NCI-H1417 treated with DMSO at 0.1 percent for 48 hours (cell line): Measurements from ENCODE around the gene MBD5.
"Not testable (repeated sequence)": the region's sequence is repeated elsewhere in the genome, so short reads cannot be mapped to it uniquely, and the experiment has no call there.

Source experiments
- DNase-seq: peaks from one replicate; lab custom pipeline; 2025; lab: John Stamatoyannopoulos, UW

The MBD5 gene

DNA sequence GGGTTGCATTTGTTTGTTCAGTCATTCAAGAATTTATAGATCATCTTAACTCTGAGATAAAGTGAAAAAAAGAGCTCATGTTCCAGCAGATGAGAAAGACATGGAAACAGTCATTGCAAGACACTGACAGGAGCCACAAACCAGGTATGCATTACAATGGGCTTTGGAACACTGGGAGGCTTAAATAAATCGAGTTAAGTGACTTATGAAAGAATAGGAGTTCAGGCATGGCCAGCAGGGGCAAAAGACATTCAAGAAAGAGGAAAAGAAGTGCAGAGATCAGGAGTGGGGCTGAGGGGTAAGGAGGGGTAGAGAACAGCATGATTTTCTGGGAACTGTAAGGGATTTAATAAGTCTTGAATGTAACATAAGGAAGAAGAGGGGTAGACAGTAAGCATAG, 502.4 kb downstream of the MBD5 start:
- no peak for DNase-seq

DNA sequence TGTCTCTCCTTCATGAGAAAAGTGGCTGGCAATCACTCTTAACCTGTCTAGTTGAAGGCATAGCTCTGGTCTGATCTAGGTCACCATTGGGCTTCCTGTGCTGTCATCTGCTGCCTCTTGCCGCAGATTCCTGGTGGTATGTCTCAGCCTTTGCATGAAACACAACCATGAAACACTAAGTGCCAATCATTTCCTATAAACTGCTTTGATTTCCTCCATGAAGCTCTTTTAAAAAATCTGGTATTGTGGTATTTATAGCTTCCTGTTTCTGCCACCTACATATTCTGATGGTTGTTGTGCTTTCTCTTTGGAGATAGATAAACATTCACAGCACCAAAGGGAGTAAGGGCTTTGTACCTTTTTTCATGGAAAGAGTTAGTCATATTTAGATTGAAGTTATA, 503.6 kb downstream of the MBD5 start:
- no peak for DNase-seq

DNA sequence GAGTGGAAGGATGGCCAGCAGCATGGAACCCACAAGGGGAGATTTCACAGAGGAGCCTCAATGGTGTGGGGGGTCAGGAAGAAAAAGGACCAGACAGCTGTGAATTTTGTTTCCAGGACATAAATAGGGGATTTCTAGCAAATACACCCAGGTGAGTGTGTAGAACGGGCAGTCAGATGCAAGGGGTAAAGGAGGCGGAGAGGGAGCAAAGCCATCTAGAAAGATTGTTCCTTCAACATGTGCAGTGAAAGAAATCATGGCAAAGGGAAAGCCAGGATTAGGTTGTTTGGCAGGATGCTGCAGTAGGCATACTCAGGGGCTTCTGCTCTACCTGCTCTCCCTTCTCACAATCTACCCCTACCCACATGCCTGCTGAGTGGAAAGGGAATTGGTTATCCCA, 504.2 kb downstream of the MBD5 start:
- DNase-seq: no peak

DNA sequence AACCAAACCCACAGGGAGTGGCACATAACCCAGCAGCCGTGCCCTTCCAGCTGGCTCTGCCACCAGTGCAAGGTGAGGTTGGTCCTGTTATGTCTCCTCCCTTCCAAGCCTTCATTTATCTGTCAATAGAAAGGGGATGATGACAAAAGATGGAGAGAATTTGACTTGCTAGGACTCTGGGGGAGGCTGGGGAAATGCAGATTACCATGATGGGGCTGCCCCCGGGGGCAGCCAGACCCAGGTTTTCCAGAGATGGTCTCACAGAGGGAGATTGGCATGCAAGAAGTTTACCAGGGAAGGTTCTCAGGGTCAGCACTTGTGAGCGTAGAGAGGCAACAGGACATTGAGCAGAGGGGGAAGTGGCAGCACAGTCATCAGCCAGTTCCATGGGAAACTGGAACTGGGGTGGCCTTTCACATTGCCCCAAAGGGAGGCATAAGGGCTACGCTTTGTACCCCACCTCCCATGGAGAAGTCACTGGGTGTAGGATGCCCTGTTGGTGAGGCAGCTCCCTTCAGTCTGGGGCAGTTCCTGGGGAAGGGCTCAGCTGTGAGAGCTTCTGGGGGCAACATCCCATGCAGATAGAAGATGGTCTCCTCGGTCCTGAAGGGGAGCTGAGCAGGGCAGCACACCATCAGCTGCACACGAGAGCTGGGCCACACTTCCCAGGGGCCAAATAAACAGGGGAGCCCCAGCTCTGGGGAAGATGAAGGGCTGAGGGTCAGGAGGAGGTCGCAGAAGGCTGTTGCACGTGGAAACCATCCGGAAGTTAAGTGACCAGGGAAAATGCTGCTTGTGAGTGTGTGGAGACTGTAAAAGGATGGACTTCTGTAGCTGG, 505.8 kb downstream of the MBD5 start:
- no peak for DNase-seq

DNA sequence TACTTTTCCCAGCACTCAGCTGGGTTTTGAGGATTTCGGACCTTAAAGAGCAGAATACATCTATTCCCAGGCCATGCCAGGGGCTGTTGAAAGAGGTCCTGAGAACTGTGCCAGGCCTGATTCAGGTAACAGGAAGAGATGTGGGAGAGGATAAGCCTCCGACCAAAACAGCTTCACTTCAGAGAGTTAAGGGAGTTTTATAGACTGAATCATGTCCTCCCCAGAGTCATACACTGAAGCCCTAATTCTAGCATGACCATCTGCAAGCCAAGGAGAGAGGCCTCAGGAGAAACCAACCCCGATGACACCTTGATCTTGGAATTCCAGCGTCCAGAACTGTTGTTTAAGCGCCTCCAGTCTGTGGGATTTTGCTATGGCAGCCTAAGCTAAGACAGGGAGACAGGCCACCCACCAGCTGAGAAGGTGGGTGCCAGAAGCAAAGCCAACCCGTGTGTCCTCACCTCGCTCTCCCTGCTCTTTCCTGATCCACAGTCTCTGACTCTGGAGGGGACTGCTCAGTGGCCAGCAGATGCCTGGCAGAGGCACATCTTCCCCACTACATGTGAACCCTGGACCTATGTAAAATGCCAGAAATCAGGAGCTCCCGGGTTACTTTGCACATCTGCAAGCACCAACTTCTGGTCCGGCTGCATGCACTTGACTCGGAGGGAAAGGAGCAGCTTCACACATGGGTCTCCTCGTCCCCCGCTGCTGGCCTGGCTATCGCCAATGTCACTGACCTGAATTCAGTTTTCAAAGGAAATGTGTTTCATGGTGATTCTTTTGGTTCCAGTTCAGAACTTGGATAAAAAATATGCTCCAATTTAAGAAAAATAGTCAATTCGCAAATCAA, 506.8 kb downstream of the MBD5 start:
- DNase-seq: no peak

DNA sequence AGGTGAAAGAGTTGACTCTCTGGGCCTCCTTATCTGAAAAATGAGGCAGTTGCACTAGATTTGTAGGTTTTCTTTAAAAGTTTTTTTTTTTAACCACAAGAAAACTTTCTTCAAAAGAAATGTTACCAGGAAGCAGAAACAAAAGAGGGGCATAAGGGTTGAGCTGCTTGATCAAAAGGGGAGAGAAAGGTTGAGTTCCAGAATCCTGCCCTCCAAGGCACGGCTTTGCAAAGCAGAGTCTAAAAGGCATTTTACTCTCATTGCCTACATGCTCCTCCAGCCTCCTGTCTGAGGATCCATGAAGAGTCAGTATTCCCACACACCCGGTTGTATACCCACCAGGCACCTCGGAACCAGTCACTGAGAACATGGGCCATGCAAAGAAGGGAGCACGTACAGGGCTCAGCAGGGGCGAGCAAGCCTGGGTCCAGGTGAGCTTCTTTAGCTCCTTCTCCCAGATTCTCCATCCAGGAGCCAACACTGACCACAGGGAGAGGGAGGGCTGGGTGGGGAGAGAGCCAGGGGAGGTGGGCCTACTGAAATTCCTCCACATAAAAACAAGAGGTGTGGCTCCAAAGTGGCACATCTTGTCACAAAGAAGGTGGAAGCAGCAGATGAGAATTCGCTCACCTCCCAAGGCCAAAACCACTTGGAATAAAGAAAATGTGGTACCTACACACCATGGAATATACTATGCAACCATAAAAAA, 507.6 kb downstream of the MBD5 start:
- DNase-seq: no peak

DNA sequence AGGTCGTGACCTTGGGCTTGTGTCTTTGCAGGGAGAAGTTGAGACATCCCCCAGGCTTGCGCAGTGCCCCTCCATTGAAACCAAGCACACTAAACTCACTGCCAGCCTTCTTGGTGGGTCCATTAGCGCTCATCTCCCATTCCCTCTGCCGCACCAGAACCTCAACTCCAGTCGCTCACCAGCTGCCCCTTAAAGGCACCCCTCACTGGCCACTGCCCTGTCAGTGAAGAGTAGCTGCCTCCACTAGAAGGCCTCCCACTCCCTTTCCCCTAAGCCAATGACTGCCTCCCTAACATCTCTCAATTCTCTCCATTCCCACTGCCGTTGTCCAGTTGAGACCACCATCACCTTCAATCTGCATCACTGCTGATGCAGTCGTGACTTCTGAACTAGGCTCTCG, 508.9 kb downstream of the MBD5 start:
- no peak for DNase-seq

DNA sequence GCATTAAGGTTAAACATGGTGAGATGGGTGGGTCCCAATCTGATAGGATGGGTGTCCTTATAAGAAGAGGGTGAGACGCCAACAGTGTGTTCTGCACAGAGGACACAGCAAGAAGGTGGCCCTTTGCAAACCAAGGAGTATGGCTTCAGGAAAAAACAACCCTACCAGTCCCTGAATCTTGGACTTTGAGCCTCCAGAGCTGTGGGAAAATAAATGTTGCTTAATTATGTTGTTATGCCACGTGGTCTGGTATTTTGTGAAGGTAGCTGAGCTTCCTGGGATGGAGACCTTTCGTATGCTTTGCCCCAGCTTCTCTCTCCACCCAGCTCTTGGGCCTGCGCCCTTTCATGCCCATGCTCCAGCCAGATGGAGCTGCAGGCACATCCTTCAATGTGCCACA, 509.5 kb downstream of the MBD5 start:
- no peak for DNase-seq

DNA sequence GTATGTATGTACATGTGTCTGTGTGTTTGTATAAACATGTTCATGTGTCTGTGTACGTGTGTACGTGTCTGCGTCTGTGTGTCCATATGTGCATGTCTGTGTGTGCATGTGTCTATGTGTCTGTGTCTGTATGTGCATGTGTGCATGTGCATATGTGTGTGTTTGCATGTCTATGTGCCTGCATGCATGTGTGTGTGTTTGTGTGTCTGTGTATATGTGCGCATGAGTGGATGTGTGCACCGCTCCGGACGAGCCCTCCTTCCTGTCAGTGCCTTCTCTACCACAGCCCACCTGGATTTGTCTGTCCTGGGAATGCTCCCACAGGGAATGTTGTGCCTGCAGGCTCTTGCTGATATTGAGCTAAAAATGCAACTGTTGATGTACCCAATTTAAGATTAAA, 510.3 kb downstream of the MBD5 start:
- no peak for DNase-seq

DNA sequence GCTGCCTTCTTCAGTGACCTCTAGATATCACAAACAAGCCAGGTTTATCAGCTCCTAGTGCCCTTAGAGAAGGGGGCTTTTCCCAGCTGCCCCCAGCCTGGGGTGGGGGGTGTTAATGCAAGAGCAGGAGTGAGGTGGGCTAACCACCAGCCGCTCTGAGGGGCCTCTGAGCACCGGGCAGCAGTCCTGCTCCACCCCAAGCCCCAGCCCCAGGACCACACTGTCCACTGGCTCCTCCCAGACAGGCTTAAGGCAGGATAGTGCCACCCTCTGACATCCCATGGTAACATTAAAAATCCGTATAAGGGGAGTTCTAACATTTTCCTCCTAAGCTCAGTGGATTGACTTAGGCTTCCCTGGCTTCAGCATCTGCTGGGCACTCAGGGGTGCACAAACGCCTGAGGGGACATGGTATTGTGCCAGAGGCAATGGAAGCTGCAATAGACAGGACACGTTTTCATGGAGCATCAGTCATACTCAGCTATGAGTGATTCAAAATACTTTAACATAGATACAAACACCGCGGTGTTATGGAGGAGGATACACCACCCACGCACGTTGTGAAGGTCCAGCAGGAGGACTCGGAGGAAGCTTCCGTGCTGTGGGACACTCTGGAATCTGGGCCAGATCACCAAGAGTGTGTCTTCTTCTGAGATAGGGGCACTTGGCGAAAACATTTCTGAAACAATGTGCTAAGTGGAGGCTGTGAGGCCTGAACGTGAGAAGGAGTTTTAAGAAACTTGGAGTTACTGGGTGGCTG, 511.0 kb downstream of the MBD5 start:
- no peak for DNase-seq

DNA sequence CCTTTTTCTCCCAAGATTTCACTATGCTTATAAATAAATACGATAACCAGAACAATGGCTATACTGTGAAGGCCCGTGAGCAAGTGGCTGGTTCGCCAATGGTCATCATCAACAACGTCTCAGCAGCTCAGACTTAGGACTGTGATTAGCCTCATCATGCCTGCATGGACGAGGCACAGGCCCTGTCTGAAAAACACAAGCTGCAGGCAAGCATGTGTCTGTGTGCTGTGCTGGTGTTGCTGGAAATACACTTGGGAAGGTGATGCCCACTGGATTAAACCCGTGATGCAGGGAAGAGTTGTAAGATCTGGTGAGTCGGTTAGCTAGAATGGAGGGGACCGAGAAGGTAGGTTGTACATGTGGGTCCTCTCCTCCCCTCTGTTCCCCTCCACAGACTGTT, 512.1 kb downstream of the MBD5 start:
- no peak for DNase-seq

DNA sequence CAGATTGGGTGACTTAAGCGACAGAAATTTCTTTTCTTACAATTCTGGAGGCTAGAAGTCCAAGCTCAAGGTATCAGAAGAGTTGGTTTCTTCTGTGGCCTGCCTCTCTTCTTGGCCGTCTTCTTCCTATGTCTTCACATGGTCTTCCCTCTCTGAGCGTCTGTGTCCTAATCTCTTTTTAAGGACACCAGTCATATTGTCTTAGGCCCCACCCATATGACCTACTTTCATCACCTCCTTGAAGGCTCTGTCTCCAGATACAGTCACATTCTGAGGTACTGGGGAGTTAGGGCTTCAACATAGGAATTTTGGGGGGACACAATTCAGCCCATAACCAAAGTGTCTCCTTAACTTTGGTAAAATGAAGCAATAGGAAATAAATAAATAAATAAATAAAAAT, 512.8 kb downstream of the MBD5 start:
- no peak for DNase-seq

DNA sequence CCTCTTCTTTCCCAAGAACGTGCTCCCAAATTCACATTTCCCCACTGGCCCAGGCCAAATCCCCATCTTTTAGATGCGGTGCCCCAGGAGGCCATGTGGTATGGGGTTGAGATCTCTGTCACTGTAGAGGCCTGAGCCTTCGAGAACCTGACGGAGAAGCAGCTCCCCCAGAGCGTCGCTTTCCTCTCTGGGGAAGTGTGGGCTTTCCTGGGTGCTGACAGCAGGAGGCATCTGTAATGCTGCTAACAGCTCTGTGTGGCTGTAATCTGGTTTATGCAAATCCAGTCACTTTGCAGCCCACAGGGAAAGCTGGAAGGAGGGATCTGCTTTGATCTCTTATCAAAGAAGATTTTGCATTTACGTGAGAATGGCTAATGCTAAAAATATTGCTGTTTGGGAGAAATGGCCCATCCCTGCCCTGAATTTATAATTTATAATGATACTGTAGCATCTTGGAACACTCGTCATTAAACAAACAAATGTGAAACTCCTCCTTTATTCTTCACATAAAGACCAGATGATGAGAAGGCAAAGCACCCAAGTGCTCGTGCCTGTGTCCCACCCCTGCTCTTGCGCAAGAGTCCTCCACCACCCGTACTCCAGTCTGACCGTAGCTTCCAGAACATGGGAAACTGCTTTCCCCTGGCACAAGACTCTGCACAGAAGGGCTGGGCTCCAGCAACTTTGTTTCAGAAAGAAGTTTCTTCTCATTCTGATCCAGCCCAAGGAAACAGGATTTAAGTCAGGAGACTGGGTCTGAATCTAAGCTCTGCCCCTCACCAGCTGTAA, 513.7 kb downstream of the MBD5 start:
- no peak for DNase-seq

DNA sequence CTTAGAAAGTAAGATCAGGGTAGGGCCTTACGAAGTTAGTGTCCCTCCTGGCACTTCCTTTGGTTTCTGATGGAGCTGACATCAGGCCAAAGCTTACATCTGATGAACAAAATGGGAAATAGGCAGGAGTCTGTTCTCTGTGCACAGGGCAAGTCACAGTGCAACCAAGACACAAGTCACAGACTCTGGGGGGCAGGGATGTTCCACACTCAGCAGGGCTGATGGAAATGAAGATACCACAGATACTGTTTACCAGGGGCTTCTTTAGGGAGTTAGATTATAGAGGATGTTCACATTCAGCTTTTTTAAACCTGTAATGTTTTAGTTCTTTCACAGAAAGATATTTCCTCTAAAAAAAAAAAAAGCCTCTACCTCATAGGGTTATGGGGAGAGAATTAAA, 517.5 kb downstream of the MBD5 start:
- DNase-seq: no peak

DNA sequence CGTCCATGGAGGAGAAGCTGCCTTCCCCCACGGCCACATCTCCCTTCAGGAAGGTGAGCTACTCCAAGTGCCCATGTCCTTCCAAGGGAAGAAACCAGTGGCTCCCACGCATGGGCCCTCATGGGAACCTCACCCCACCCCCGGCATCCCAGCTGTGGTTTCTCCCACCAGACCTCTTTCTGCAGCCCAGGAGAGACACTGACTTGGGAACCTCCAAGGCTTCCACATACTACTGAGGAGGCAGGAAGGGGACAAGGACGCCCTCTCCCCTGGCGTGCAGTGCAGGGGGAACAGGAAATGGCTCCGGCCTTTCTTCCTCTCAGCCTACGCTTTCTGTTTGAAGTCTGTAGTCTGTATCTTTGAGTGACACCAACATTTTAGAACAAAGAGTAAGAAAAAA, 519.1 kb downstream of the MBD5 start:
- no peak for DNase-seq

DNA sequence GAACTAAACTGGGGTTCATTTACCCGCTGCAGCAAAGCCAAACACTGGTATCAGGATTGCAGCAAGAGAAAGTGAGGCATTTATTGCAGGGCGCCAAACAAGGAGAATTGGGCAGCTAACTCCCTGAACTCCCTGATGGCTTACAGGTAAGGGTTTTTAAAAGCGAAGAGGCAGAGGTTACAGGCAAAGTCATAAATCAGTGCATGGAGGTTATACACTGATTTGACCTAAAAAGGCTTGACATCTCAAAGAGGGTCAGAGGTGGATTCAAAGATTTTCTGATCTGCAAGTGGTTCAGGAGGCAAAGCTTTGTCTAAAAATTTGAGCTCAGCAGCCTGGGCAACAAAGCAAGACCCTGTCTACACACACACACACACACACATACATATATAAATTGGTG, 520.9 kb downstream of the MBD5 start:
- DNase-seq: no peak

DNA sequence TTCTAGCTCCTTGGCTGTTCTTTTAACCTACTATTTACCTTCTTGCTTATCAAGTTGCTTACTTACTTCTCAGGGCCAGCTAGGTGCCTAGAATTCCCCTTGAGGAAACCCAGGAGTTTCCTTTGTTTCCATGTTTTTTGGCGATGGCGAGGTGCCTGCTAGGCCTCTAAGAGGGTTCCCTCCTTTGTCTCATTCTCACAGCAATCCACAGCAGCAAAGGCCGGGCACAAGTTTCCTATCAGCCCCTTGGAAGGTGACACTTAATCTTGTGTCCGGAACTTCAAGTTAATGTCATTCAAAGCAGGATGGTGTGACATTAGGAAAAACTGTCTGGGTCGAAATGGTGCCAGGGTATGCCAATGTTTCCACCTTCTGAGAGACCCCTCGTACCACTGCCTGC, 521.7 kb downstream of the MBD5 start:
- no peak for DNase-seq

DNA sequence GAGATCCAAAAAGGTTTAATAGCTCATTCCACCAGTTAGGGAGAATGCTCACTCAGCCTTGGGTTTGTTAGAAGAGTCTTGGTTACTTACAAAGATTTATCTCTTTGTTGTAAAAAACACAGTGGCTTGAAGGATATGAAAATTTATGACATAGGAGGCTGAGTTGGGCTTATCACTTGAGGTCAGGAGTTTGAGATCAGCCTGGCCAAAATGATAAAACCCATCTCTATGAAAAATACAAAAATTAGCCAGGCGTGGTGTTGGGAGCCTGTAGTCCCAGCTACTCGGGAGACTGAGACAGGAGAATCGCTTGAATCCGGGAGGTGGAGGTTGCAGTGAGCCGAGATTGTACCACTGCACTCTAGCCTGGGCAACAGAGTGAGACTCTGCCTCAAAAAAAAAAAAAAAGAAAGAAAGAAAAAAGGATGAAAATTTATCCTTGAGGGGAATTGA, 522.2 kb downstream of the MBD5 start:
- DNase-seq: not testable (repeated sequence)

DNA sequence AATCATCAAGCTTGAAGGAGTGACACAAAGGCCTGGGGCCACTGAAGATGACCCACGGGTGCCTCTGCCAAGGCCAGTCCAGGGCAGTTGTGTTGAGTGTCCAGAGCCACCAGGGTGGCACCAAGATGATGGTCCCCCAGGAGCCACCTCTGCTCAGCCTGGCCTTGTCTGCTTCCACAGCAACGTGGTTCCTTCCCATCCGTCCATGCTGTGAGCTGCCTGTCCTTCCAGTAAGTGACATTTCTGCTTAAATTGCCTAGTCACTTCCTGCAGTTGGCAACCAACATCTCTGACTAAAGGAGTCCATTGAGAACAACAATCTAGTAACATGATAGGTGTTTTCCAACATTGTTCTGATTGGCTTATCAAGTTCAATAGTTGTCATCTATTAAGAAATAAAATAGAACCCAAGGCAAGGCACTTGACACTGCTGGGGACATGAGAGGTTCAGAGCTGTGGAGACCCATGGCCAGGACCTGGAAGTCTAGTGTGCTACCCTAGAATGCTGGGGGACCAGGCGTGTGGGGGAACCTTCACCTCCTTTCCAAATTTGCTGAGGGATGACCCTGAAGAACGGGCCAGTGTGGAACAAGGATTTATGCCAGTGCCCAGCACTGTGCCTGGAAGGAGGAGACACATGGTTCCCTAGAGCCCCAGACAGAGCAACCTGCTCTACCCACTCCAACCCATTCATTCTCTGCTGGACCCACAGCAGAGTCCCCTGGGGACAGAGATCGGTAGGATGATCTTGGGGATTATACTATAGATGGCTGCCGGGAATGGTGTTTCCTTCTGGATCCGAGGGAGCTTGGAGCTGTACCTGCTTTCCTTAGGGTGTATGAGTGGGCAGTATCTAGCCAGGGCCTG, 524.7 kb downstream of the MBD5 start:
- no peak for DNase-seq

DNA sequence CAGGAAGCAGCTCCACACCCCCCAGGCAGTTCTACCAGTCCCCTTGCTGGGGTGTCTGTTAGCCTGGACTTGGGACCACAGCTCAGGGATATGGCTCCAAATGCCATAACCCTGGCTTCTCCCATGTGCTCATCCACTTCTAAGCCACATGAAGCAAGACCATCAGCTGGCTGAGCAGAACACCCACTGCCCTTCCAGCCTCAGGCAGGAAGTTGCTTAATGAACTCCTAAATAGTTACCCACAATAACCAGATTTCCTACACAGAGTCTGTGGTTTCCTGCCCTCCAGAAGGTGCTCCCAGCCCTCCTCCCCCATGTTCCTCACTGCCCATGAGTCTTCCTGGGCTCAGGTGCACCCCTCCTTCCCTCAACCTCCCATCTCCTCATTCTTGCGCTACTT, 525.4 kb downstream of the MBD5 start:
- no peak for DNase-seq
